Glutamatergic neuron (in vitro differentiated cells): ENCODE measurements around the gene FUS. TPM values are rescaled to one million over a fixed set of nuclear protein-coding genes. Genes with fewer than 3 reads are reported as not detected.
A peak's percentile ranks its signal among the peaks of the same experiment; 100 is the strongest.

Experiments
- DNase-seq: peaks from one replicate; pipeline ENCODE4 v3.0.0; 2022
- H3K27ac Mint-ChIP-seq: one replicate; pipeline ENCODE4 v1.8.0; 2020; ENCODE audit warnings: mild to moderate bottlenecking, mixed read lengths, inconsistent platforms; ENCODE audit not compliant: unreplicated experiment
- H3K27me3 Mint-ChIP-seq: one replicate; pipeline ENCODE4 v1.8.0; 2020; ENCODE audit warnings: mild to moderate bottlenecking, moderate library complexity, mixed read lengths, inconsistent platforms; ENCODE audit not compliant: unreplicated experiment
- H3K36me3 Mint-ChIP-seq: one replicate; pipeline ENCODE4 v1.8.0; 2020; ENCODE audit warnings: mild to moderate bottlenecking, mixed read lengths, inconsistent platforms; ENCODE audit not compliant: unreplicated experiment
- H3K4me1 Mint-ChIP-seq: one replicate; pipeline ENCODE4 v1.8.0; 2020; ENCODE audit warnings: mild to moderate bottlenecking, low read depth, mixed read lengths, inconsistent platforms; ENCODE audit not compliant: unreplicated experiment
- H3K4me3 Mint-ChIP-seq: one replicate; pipeline ENCODE4 v1.8.0; 2020; ENCODE audit warnings: mild to moderate bottlenecking, mixed read lengths, inconsistent platforms; ENCODE audit not compliant: unreplicated experiment
- H3K9me3 Mint-ChIP-seq: one replicate; pipeline ENCODE4 v1.8.0; 2020; ENCODE audit warnings: mild to moderate bottlenecking, moderate library complexity, mixed read lengths, inconsistent platforms; ENCODE audit not compliant: unreplicated experiment
- total RNA-seq: library from RNA; stranded (reverse); fragmentation: NEBNext Ultra II Directional; extraction: Animal tissue kit (Norgen Biotek cat#: 25700); gene quantifications from one replicate; pipeline ENCODE4 v1.2.1, GENCODE V29; 2021; ENCODE audit not compliant: unreplicated experiment
- TF ChIP-seq, protein P1 (sequence below): fragments of 200-600 bp; sonication (generic); IDR thresholded peaks from one replicate; pipeline ENCODE4 v1.5.0; 2021; ENCODE audit not compliant: partially characterized antibody, unreplicated experiment

Gene FUS
- total RNA-seq, 1 donor from 2014 or later = 473 TPM

DNA sequence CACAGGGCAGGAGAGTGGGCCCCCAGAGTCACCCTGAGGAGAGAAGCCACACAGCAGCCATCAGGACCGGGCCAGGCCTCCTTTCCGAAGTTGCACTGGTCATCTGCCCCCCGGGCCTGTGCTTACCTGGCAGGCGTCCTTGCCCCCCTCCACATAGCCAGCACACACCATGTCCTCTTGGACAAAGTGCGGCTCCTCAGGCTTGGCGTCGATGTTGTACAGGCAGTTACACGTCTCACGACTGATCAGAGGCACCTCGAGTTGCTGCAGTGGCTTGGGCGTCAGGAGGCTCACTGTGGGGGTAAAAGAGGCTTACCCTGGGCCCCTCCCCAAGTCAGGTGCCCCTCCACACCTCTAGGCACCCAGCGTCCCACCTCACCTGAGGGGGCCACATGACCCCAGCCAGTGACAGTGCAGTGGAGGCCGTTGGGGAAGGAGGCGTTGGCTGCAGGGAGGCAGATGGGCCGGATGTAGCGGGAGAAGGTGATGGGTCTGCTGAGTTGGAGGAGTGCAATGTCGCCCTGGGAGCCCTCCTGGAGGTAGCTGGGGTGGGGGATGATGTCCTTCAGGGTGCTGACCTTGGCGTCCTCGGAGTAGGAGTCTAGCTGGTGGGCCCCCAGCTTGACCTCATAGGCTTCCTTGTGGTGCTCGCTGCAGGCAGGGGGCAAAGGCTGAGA lies 47.5 kb upstream of the FUS start:
- no peak overlapping the region for H3K27ac Mint-ChIP-seq
- no peaks in the 10 kb centered on the region for H3K36me3 Mint-ChIP-seq
- peaks cover 6% of the 10 kb centered on the region for H3K27me3 Mint-ChIP-seq
- H3K4me3 Mint-ChIP-seq = no peak overlapping the region
- no peak for DNase-seq
- peaks cover 7% of the 10 kb centered on the region for H3K4me1 Mint-ChIP-seq
- peaks cover 4% of the 10 kb centered on the region for H3K9me3 Mint-ChIP-seq
- TF ChIP-seq, protein P1, sequence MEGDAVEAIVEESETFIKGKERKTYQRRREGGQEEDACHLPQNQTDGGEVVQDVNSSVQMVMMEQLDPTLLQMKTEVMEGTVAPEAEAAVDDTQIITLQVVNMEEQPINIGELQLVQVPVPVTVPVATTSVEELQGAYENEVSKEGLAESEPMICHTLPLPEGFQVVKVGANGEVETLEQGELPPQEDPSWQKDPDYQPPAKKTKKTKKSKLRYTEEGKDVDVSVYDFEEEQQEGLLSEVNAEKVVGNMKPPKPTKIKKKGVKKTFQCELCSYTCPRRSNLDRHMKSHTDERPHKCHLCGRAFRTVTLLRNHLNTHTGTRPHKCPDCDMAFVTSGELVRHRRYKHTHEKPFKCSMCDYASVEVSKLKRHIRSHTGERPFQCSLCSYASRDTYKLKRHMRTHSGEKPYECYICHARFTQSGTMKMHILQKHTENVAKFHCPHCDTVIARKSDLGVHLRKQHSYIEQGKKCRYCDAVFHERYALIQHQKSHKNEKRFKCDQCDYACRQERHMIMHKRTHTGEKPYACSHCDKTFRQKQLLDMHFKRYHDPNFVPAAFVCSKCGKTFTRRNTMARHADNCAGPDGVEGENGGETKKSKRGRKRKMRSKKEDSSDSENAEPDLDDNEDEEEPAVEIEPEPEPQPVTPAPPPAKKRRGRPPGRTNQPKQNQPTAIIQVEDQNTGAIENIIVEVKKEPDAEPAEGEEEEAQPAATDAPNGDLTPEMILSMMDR = no peak

DNA sequence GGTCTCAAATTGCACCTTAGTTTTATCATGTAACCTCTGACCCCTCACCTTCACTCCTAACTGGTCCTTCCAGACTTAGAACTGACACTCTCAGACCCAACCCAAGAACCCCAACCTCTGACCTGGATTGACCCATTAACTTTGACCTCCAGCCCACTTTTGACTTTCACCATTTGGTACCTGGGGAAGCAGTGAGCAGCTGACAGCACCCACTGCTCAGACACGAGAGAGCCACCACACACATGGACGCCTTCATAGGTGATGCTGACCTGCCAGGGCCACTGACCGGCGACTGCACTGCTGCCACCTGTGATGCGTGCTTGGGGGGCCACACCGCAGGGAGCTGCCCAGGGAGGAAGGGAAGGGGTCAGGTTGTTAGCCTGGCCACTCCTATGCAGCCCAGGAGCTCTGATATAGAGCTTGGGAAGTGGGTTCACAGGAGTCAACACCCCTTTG lies 46.9 kb upstream of the FUS start:
- Mint-ChIP-seq H3K27me3 (peaks cover 6% of the 10 kb centered on the region), H3K27ac (no peak overlapping the region), H3K4me3 (no peak overlapping the region), H3K36me3 (no peaks in the 10 kb centered on the region), H3K4me1 (peaks cover 7% of the 10 kb centered on the region), H3K9me3 (peaks cover 2% of the 10 kb centered on the region)
- TF ChIP-seq, protein P1 = no peak
- DNase-seq = no peak

DNA sequence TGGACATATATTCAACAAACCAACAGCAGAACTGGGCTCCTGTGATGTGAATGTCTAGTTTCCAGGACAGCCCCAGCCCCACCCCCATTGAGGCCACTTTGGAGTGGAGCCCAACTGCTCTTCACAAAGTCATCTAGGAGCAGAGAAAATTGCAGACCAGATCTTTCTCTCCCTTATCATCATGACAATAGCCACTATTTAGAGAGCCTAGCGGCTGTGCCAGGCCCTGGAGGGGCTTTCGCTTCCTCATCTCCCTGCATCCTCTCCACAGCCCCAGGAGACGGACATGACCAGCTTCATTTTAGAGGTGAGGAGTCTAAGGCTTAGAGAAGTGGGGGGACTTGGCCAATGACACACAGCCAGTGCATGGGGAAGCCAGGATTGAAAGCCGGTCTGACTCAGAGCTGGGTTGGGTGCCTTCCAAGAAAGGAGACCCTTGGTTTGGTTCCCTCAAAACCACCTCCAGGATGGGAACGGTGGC lies 45.8 kb upstream of the FUS start:
- H3K4me3 Mint-ChIP-seq = peak overlapping the region; percentile 25
- TF ChIP-seq, protein P1 = no peak
- peaks cover 2% of the 10 kb centered on the region for H3K9me3 Mint-ChIP-seq
- H3K36me3 Mint-ChIP-seq = no peaks in the 10 kb centered on the region
- peaks cover 7% of the 10 kb centered on the region for H3K4me1 Mint-ChIP-seq
- DNase-seq = no peak
- H3K27me3 Mint-ChIP-seq = peaks cover 6% of the 10 kb centered on the region
- H3K27ac Mint-ChIP-seq = peak overlapping the region; percentile 33

DNA sequence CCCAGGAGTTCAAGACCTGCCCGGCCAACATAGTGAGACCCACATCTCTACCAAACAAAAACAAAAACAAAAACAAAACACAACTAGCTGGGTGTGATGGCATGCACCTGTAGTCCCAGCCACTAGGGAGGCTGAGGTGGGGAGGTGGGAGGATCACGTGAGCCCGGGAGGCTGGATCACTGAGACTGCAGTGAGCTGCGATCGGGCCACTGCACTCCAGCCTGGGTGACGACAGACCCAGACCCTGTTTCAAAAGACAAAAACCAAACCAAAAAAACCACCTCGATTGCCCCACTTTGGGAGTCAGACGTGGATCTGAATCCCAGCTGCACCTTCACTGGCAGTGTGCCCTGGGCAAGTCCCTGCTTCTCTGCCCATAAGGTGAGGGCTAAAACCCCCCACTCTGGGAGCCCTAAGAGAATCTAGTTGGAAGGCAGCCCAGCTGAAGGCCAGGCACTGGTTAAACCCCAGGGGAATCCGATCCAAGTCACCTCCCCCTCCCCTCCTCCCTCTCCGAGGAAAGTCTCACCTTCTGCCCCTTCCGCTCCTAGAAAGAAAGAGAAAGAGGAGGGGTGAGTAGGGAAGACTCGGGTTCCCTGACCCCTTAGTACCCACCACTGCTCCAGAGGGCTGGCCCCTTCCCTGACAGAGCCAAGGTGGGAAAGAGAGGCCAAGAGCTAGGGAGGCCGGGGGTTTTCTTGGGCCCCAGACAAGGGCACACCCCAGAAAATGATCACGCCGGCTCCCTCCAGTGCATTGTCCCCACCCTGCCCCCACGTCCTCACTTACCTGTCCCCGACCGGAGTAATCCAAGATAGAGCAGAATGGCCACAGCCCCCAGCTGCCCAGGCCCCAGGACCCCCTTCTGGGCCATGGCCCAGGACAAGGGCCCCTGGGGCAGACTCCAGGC lies 45.1 kb upstream of the FUS start:
- H3K27ac Mint-ChIP-seq = no peak overlapping the region
- H3K4me1 Mint-ChIP-seq = peaks cover 7% of the 10 kb centered on the region
- no peak overlapping the region for H3K4me3 Mint-ChIP-seq

More for the DNA sequence above, 45.1 kb upstream of the FUS start:
- H3K9me3 Mint-ChIP-seq = peaks cover 2% of the 10 kb centered on the region
- no peaks in the 10 kb centered on the region for H3K36me3 Mint-ChIP-seq
- peaks cover 6% of the 10 kb centered on the region for H3K27me3 Mint-ChIP-seq
- DNase-seq = no peak
- TF ChIP-seq, protein P1 = no peak
